ENCODE measurements around the gene RPS6KA5.
"Not testable (repeated sequence)": the region's sequence is repeated elsewhere in the genome, so short reads cannot be mapped to it uniquely, and the experiment has no call there.

Gene RPS6KA5

DNA sequence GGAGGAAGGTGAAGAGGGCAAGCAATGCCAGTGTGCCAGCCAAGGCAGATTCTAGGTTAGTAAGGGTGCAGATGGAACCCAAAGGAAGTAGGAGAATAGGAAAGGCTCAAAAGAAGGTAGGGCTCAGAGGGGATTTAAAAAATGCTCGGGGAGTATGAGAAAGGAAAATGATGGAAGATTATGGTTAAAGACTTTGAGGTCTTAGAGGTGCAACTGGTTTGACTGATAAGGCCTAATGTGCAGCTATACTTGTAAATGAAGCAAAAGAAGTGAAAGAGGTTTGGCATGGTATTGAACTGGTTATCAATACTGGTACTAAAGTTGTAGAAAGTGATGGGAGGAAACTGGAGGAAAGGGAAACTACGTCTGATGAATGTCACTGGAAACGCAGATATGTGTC is 94.7 kb downstream of the RPS6KA5 start:
- TF ChIP-seq, protein P1, sequence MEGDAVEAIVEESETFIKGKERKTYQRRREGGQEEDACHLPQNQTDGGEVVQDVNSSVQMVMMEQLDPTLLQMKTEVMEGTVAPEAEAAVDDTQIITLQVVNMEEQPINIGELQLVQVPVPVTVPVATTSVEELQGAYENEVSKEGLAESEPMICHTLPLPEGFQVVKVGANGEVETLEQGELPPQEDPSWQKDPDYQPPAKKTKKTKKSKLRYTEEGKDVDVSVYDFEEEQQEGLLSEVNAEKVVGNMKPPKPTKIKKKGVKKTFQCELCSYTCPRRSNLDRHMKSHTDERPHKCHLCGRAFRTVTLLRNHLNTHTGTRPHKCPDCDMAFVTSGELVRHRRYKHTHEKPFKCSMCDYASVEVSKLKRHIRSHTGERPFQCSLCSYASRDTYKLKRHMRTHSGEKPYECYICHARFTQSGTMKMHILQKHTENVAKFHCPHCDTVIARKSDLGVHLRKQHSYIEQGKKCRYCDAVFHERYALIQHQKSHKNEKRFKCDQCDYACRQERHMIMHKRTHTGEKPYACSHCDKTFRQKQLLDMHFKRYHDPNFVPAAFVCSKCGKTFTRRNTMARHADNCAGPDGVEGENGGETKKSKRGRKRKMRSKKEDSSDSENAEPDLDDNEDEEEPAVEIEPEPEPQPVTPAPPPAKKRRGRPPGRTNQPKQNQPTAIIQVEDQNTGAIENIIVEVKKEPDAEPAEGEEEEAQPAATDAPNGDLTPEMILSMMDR (IDR thresholded peaks at IDR 0.05; ENCODE audit: insufficient read depth, low read depth, low read length, missing control alignments) = no peak
- DNase-seq (ENCODE audit: low read depth) = no peak
- H3K4me3 ChIP-seq (ENCODE audit: low read length) = no peak overlapping the region

DNA sequence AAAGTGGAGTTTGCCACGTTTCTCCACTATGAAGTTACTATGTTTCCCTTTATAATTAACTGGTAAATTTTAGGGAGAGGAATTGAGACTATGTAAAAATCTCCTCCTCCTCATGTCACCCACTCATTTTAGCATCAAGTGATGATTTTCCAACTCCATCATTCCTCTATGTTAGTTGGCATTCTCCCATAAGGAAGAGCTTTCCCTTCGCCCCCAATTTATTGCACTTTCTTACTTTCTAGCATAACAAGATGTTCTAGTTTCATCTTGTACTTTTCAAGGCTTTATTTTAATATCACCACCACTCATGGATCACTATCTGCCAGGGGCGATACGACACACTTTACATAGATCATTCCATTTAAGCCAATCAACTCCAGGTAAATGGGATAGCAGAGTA is 97.1 kb downstream of the RPS6KA5 start:
- DNase-seq (ENCODE audit: low read depth) = no peak
- TF ChIP-seq, protein P1 (IDR thresholded peaks at IDR 0.05; ENCODE audit: insufficient read depth, low read depth, low read length, missing control alignments) = no peak
- no peak overlapping the region for H3K4me3 ChIP-seq (ENCODE audit: low read length)

DNA sequence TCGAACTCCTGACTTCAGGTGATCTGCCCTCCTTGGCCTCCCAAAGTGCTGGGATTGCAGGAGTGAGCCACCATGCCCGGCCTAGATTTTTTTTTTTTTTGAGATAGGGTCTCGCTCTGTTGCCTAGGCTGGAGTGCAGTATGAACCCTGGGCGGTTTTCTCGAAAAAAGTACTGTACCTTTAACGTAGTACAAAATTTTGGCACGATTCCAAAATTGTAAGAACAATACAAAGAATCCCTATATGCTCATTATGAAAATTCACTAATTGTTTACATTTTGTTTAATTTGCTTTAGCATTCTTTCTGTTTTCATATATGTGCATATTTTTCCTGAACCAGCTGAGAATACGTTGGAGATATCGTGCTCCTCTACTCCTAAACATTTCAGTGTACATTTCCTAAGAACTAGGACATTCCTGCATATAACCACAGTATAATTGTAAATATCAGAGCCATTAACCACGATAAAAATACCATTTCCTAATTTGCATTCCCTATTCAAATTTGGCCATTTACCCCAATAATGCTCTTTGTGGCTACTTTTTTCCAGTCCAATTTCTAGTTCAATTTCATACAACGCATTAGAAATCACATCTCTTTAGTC is 97.8 kb downstream of the RPS6KA5 start:
- DNase-seq (ENCODE audit: low read depth) = no peak
- TF ChIP-seq, protein P1 (IDR thresholded peaks at IDR 0.05; ENCODE audit: insufficient read depth, low read depth, low read length, missing control alignments) = no peak
- no peak overlapping the region for H3K4me3 ChIP-seq (ENCODE audit: low read length)

DNA sequence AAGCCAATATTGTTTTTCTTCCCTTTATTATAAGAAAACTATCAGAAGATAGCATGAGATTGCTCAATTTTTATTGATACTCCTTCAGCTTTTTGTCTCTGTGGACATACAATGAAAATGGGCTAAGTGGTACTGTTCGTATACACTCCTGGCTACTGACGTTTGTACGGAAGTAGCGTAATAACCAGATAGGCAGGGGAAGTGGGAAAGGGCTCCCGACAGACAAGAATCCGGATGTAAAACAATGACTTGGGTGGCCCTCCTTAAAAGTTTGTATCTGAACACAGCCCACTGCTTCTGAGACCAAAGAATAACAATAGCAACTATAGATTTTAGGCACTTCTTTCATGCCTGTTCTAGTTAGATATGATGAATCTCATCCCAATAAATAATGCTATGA is 99.6 kb downstream of the RPS6KA5 start:
- DNase-seq (ENCODE audit: low read depth) = no peak
- TF ChIP-seq, protein P1 (IDR thresholded peaks at IDR 0.05; ENCODE audit: insufficient read depth, low read depth, low read length, missing control alignments) = no peak
- no peak overlapping the region for H3K4me3 ChIP-seq (ENCODE audit: low read length)

DNA sequence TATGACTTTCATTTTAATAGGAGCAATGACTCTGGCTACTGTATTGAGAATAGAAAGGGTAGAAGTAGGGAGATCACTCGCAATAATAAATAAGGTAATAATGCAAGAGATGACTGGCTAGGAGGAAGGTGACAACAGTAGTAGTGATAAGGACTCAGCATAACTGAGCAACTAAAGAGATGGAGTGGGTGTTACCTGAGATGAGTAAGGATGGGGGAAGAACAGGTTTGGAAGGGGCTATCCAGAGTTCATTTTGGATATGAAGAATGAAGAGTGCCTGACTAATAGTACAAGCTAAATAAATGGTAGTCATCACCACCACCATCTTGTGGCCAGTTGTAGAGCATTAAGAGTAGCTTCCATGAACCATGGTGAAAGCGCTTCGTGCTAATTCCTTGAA is 101.1 kb downstream of the RPS6KA5 start:
- TF ChIP-seq, protein P1 (IDR thresholded peaks at IDR 0.05; ENCODE audit: insufficient read depth, low read depth, low read length, missing control alignments) = no peak
- no peak overlapping the region for H3K4me3 ChIP-seq (ENCODE audit: low read length)
- peak; percentile 10 for DNase-seq (ENCODE audit: low read depth)

DNA sequence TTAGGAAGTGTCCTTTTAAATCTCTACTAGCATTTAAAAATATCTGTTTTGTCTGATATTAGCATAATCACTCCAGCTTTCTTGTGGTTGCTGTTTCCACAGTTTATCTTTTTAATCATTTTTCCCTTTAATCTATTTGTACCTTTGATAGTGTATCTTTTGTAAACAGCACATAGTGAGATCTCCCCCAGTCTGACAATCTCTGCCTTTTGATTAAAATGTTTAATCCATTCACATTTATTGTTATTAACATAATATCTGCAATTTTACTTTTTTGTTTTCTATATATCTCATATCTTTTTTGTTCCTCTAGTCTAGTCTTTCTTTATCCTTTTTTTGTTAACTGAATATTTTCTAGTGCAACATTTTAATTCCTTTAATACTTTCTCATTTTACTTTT is 104.2 kb downstream of the RPS6KA5 start:
- H3K4me3 ChIP-seq (ENCODE audit: low read length) = no peak overlapping the region
- TF ChIP-seq, protein P1 (IDR thresholded peaks at IDR 0.05; ENCODE audit: insufficient read depth, low read depth, low read length, missing control alignments) = no peak
- DNase-seq (ENCODE audit: low read depth) = no peak

DNA sequence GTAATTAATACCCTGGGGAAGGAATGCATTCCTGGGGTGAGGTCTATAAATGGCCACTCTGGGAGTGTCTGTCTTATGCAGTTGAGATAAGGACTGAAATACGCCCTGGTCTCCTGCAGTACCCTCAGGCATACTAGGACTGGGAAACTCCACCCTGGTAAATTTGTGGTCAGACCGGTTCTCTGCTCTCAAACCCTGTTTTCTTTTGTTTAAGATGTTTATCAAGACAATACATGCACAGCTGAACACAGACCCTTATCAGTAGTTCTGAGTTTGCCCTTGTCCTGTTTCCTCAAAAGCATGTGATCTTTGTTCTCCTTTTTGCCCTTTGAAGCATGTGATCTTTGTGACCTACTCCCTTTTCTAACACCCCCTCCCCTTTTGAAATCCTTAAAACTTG is 106.8 kb downstream of the RPS6KA5 start:
- not testable (repeated sequence) for H3K4me3 ChIP-seq (ENCODE audit: low read length)
- DNase-seq (ENCODE audit: low read depth) = peak; percentile 44
